Measurements from ENCODE around the gene FAM98C. TPM values are rescaled to one million over a fixed set of nuclear protein-coding genes. Genes with fewer than 3 reads are reported as not detected.

The FAM98C gene
- total and polyA plus RNA-seq, 2 donors (not counting 1 experiment from before 2014, with no cell fraction given): 44.1 to 73.5 TPM

DNA sequence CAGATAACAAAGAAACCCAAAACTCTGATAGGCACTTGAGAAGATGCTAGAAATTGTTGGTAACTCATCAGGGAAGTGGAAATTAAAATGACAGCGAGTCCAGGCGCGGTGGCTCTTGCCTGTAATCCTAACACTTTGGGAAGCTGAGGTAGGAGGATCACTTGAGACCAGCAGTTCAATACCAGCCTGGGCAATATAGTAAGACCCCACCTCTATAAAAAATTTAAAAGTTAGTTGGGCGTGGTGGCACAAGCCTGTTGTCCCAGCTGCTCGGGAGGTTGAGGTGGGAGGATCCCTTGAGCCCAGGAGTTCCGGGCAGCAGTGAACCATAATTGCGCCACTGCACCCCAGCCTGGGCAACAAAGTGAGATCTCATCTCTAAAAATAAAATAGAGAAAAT lies 28.0 kb downstream of the FAM98C start:
- H3K9ac ChIP-seq (ENCODE audit: low read length): no peak overlapping the region
- peaks cover 25% of the 10 kb centered on the region for H3K27me3 Mint-ChIP-seq
- intact Hi-C loops (cut with micrococcal nuclease): no loop called here
- ATAC-seq (ENCODE audit: low read depth) (no peak), DNase-seq (no peak)
- no peak overlapping the region for H3K4me2 ChIP-seq (replicated peaks; ENCODE audit: low read depth, low read length, poor library complexity, severe bottlenecking)
- no peak overlapping the region for H3K27ac ChIP-seq (ENCODE audit: low read length in 2 of 2)
- no peaks in the 10 kb centered on the region for H3K36me3 ChIP-seq (replicated peaks in 1 of 2; ENCODE audit: control extremely low read depth in 1 of 2, control insufficient read depth in 1 of 2, extremely low read depth in 1 of 2, insufficient read depth in 2 of 2, low read length in 1 of 2)
- no peak overlapping the region for H2AFZ ChIP-seq (ENCODE audit: insufficient read depth, low read depth, low read length, poor library complexity, severe bottlenecking)
- POLR2A ChIA-PET: no interaction called here
- no peak for TF ChIP-seq EZH2 (IDR thresholded peaks at IDR 0.05; ENCODE audit: borderline replicate concordance, insufficient read depth, low read depth, low read length, poor library complexity, severe bottlenecking)
- TF ChIP-seq, protein P1, sequence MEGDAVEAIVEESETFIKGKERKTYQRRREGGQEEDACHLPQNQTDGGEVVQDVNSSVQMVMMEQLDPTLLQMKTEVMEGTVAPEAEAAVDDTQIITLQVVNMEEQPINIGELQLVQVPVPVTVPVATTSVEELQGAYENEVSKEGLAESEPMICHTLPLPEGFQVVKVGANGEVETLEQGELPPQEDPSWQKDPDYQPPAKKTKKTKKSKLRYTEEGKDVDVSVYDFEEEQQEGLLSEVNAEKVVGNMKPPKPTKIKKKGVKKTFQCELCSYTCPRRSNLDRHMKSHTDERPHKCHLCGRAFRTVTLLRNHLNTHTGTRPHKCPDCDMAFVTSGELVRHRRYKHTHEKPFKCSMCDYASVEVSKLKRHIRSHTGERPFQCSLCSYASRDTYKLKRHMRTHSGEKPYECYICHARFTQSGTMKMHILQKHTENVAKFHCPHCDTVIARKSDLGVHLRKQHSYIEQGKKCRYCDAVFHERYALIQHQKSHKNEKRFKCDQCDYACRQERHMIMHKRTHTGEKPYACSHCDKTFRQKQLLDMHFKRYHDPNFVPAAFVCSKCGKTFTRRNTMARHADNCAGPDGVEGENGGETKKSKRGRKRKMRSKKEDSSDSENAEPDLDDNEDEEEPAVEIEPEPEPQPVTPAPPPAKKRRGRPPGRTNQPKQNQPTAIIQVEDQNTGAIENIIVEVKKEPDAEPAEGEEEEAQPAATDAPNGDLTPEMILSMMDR (IDR thresholded peaks at IDR 0.05): no peak
- H3K27me3 ChIP-seq (replicated peaks in 1 of 4; ENCODE audit: control extremely low read depth in 1 of 4, control insufficient read depth in 3 of 4, insufficient read depth in 4 of 4, low read length in 3 of 4): peaks cover 0 to 23% (median 7%) of the 10 kb centered on the region in 4 experiments
- CTCF ChIA-PET: no interaction called here
- H3K4me3 Mint-ChIP-seq: no peak overlapping the region
- no peaks in the 10 kb centered on the region for H4K20me1 ChIP-seq (ENCODE audit: control insufficient read depth, insufficient read depth, low read length, poor library complexity, severe bottlenecking)
- no peak overlapping the region for H3K4me3 ChIP-seq (ENCODE audit: control extremely low read depth in 1 of 5, extremely low read depth in 1 of 5, insufficient read depth in 1 of 5, low read depth in 2 of 5, low read length in 4 of 5)
- no peaks in the 10 kb centered on the region for H3K79me2 ChIP-seq (ENCODE audit: control insufficient read depth, insufficient read depth, low read length)
- peaks cover 13 to 20% of the 10 kb centered on the region in 2 donors for H3K4me1 ChIP-seq (ENCODE audit: control insufficient read depth in 2 of 2, insufficient read depth in 2 of 2, low read length in 2 of 2)
- peaks cover 29% of the 10 kb centered on the region for H3K4me1 Mint-ChIP-seq
- peaks cover 0 to 3% (median 0%) of the 10 kb centered on the region in 3 donors for H3K9me3 ChIP-seq (ENCODE audit: control extremely low read depth in 1 of 3, control insufficient read depth in 2 of 3, insufficient read depth in 1 of 3, low read length in 2 of 3)
- H3K9me3 Mint-ChIP-seq (ENCODE audit: insufficient read depth): no peaks in the 10 kb centered on the region
- H3K27ac Mint-ChIP-seq: no peak overlapping the region
- no CpG with 5 or more reads among the region's 7 CpGs for WGBS (ENCODE audit: insufficient coverage)

DNA sequence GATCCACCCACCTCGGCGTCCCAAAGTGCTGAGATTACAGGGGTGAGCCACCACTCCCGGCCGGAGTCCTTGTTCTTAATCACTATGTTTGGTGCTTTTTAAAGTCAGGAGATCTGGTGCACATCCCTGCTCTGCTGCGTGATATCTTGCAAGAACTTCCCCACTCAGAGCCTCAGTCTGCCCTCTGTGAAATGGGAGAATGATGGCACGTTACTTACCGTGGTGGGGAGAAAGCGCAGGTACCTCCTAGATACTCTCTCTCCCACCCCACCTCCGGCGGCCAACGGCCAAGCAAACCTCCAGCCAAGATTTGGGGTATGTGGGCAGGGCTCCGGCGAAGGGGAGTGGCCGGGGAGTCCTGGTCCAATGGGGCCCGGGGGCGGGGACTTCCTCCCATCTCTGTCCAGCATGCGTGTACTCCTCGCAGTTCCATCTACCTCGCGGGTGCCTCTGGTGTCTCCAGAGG lies 30.4 kb downstream of the FAM98C start, which contains the start of gene RYR1:
Gene RYR1, plus strand, starts transcription at position 424 of the 466 bp plus-strand sequence. CDS start 139 bp downstream, outside the sequence.
- Histone ChIP-seq H3K27ac (ENCODE audit: low read length in 2 of 2) (no peak within 1 kb of the TSS), H3K79me2 (ENCODE audit: control insufficient read depth, insufficient read depth, low read length) (no peaks in the 10 kb centered on the region), H3K27me3 (replicated peaks in 1 of 4; ENCODE audit: control extremely low read depth in 1 of 4, control insufficient read depth in 3 of 4, insufficient read depth in 4 of 4, low read length in 3 of 4) (peaks cover 0 to 23% (median 7%) of the 10 kb centered on the region in 4 experiments), H4K20me1 (ENCODE audit: control insufficient read depth, insufficient read depth, low read length, poor library complexity, severe bottlenecking) (no peaks in the 10 kb centered on the region), H3K36me3 (replicated peaks in 1 of 2; ENCODE audit: control extremely low read depth in 1 of 2, control insufficient read depth in 1 of 2, extremely low read depth in 1 of 2, insufficient read depth in 2 of 2, low read length in 1 of 2) (no peaks in the 10 kb centered on the region), H3K9ac (ENCODE audit: low read length) (no peak within 1 kb of the TSS), H3K4me3 (ENCODE audit: control extremely low read depth in 1 of 5, extremely low read depth in 1 of 5, insufficient read depth in 1 of 5, low read depth in 2 of 5, low read length in 4 of 5) (no peak within 1 kb of the TSS), H3K4me2 (replicated peaks; ENCODE audit: low read depth, low read length, poor library complexity, severe bottlenecking) (peak within 1 kb of the TSS; percentile 47), H2AFZ (ENCODE audit: insufficient read depth, low read depth, low read length, poor library complexity, severe bottlenecking) (peak within 1 kb of the TSS; percentile 58), H3K9me3 (ENCODE audit: control extremely low read depth in 1 of 3, control insufficient read depth in 2 of 3, insufficient read depth in 1 of 3, low read length in 2 of 3) (peaks cover 0 to 3% (median 0%) of the 10 kb centered on the region in 3 donors), H3K4me1 (ENCODE audit: control insufficient read depth in 2 of 2, insufficient read depth in 2 of 2, low read length in 2 of 2) (peaks cover 4 to 5% of the 10 kb centered on the region in 2 donors)
- POLR2A ChIA-PET: no interaction called here
- H3K27me3 Mint-ChIP-seq: peaks cover 27% of the 10 kb centered on the region
- TF ChIP-seq EZH2 (IDR thresholded peaks at IDR 0.05; ENCODE audit: borderline replicate concordance, insufficient read depth, low read depth, low read length, poor library complexity, severe bottlenecking): no peak
- TF ChIP-seq, protein P1 (IDR thresholded peaks at IDR 0.05): no peak
- peaks cover 14% of the 10 kb centered on the region for H3K4me1 Mint-ChIP-seq
- intact Hi-C loops (cut with micrococcal nuclease): no loop called here
- no peak within 1 kb of the TSS for H3K27ac Mint-ChIP-seq
- H3K9me3 Mint-ChIP-seq (ENCODE audit: insufficient read depth): no peaks in the 10 kb centered on the region
- peak; percentile 67 for ATAC-seq (ENCODE audit: low read depth)
- DNase-seq: peak; percentile 38
- CTCF ChIA-PET: no interaction called here
- 19% methylated on average over 11 of the region's 20 CpGs for WGBS (ENCODE audit: insufficient coverage)
- H3K4me3 Mint-ChIP-seq: peak within 1 kb of the TSS; percentile 50

Data from B cell (primary cell).